Liver (tissue), 9 donors: Measurements from ENCODE around the gene EXOC4. TPM values are rescaled to one million over a fixed set of nuclear protein-coding genes. Genes with fewer than 3 reads are reported as not detected.

Experiments
- DNase-seq: peaks from one replicate; pipeline ENCODE4 v3.0.0-alpha.2; 2017; ENCODE audit warnings: low spot score
- H3K27ac ChIP-seq, 2 donors: one replicate each; pipeline ENCODE4 v1.7.0; 2013; ENCODE audit warnings: inconsistent platforms in 2 of 2, low read length in 2 of 2, control low read depth in 1 of 2, low read depth in 1 of 2, mild to moderate bottlenecking in 1 of 2
- H3K27me3 ChIP-seq, 4 donors: one replicate each; pipeline versions ENCODE4 v1.6.1 to v1.7.0; 2013; ENCODE audit warnings: low read length in 3 of 4, inconsistent platforms in 1 of 4, mild to moderate bottlenecking in 1 of 4, moderate library complexity in 1 of 4; ENCODE audit not compliant: control insufficient read depth in 4 of 4, insufficient read depth in 4 of 4
- H3K36me3 ChIP-seq, 4 donors: one replicate each; pipeline versions ENCODE4 v1.6.1 to v1.7.0; 2013; ENCODE audit warnings: low read length in 3 of 4, mild to moderate bottlenecking in 3 of 4, low read depth in 1 of 4, moderate library complexity in 1 of 4; ENCODE audit not compliant: control insufficient read depth in 4 of 4, insufficient read depth in 3 of 4
- H3K4me1 ChIP-seq, 4 donors: one replicate each; pipeline versions ENCODE4 v1.6.1 to v1.7.0; 2013; ENCODE audit warnings: low read length in 3 of 4, mild to moderate bottlenecking in 3 of 4, moderate library complexity in 1 of 4; ENCODE audit not compliant: control insufficient read depth in 4 of 4, insufficient read depth in 4 of 4
- H3K4me3 ChIP-seq, 3 donors: one replicate each; pipeline versions ENCODE4 v1.6.1 to v1.7.0; 2013; ENCODE audit warnings: low read length in 3 of 3, control low read depth in 1 of 3, low read depth in 1 of 3, mild to moderate bottlenecking in 1 of 3
- H3K9ac ChIP-seq, 2 donors: one replicate each; pipeline ENCODE4 v1.7.0; 2013; ENCODE audit warnings: low read length in 2 of 2, mild to moderate bottlenecking in 2 of 2, moderate library complexity in 2 of 2, control low read depth in 1 of 2, low read depth in 1 of 2
- H3K9me3 ChIP-seq, 4 donors: one replicate each; pipeline versions ENCODE4 v1.6.1 to v1.7.0; 2013; ENCODE audit warnings: low read length in 3 of 4; ENCODE audit not compliant: control insufficient read depth in 4 of 4
- ATF3 ChIP-seq: IDR thresholded peaks from 2 replicates; pipeline ENCODE4 v1.6.1; 2016; ENCODE audit warnings: antibody characterized with exemption
- CTCF ChIP-seq: fragments of 150-350 bp; IDR thresholded peaks from 2 replicates; pipeline ENCODE4 v1.5.1; 2017; ENCODE audit warnings: improper control_type of control experiment, low read depth, low read length; ENCODE audit not compliant: missing input control
- FOXA1 ChIP-seq: IDR thresholded peaks from 2 replicates; pipeline ENCODE4 v1.6.1; 2016; ENCODE audit warnings: antibody characterized with exemption
- GABPA ChIP-seq, 2 donors: IDR thresholded peaks in 1 of 2; conservative IDR thresholded peaks in 1 of 2; 2 replicates each; pipeline ENCODE4 v1.6.1; 2016; ENCODE audit warnings: antibody characterized with exemption in 2 of 2, mild to moderate bottlenecking in 1 of 2, moderate library complexity in 1 of 2
- HNF4A ChIP-seq, 2 donors: conservative IDR thresholded peaks; 2 replicates each; pipeline ENCODE4 v1.6.1; 2016; ENCODE audit warnings: antibody characterized with exemption in 2 of 2, mild to moderate bottlenecking in 2 of 2
- HNF4G ChIP-seq: IDR thresholded peaks from 2 replicates; pipeline ENCODE4 v1.6.1; 2016; ENCODE audit warnings: antibody characterized with exemption
- REST ChIP-seq: IDR thresholded peaks from 2 replicates; pipeline ENCODE4 v1.6.1; 2016; ENCODE audit warnings: antibody characterized with exemption, mild to moderate bottlenecking
- RXRA ChIP-seq, 2 donors: IDR thresholded peaks; 2 replicates each; pipeline ENCODE4 v1.6.1; 2017 to 2018; ENCODE audit warnings: antibody characterized with exemption in 2 of 2, mild to moderate bottlenecking in 1 of 2
- SP1 ChIP-seq: IDR thresholded peaks from 2 replicates; pipeline ENCODE4 v1.6.1; 2018; ENCODE audit warnings: antibody characterized with exemption, mild to moderate bottlenecking
- TAF1 ChIP-seq: conservative IDR thresholded peaks from 2 replicates; pipeline ENCODE4 v1.6.1; 2016; ENCODE audit warnings: antibody characterized with exemption, mild to moderate bottlenecking
- YY1 ChIP-seq: IDR thresholded peaks from 2 replicates; pipeline ENCODE4 v1.6.1; 2016; ENCODE audit warnings: antibody characterized with exemption, mild to moderate bottlenecking
- ZBTB33 ChIP-seq: IDR thresholded peaks from 2 replicates; pipeline ENCODE4 v1.6.1; 2016; ENCODE audit warnings: antibody characterized with exemption
- WGBS: extraction: QIAGEN DNeasy Blood & Tissue Kit; methylation state at CpG from one replicate; pipeline ENCODE4 v1.1.7; 2013; 5-methylcytosine and 5-hydroxymethylcytosine counted together
- polyA plus RNA-seq, 2 donors: library from polyadenylated mRNA; stranded (reverse) in 1 of 2; unstranded in 1 of 2; fragments of 200-250 nt in 1 of 2; fragments of >200 nt in 1 of 2; fragmentation: Nextera tagmentation in 1 of 2; extraction: Ambion mirVana in 1 of 2; gene quantifications; one replicate each; pipeline versions ENCODE4 v1.2.1 to v1.2.3, GENCODE V29; 2013 to 2015
- total RNA-seq, 2 donors: library from RNA; depleted of rRNA; stranded (reverse); fragments of >200 nt; gene quantifications; one replicate each; pipeline ENCODE4 v1.2.3, GENCODE V29; 2014
- TF ChIP-seq, protein P1 (sequence below): IDR thresholded peaks from 2 replicates; pipeline ENCODE4 v1.6.1; 2016; ENCODE audit warnings: antibody characterized with exemption
- donor health status: healthy.
- donor health status: healthy.
- donor health status: healthy.
- donor health status: healthy.
- donor health status: healthy.

EXOC4 gene
- total and polyA plus RNA-seq, 4 donors: 9.5 to 55.9 (median 23.6) TPM

DNA sequence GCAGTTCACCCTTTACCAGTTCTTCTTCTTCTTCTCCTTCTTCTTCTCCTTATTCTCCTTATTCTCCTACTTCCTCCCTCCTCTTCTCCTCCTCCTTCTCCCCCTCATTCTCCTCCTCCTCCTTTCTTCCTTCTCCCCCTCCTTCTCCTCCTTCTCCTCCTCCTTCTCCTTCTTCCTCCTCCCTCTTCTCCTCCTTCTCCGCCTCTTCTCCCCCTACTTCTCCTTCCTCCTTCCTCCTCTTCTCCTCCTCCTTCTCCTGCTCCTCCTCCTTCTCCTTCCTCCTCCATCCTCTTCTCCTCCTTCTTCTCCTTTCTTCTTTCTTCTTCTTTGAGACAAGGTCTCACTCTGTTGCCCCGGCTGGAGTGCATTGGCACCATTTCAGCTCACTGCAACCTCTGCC is 816.3 kb downstream of the EXOC4 start:
- no peak overlapping the region for H3K4me3 ChIP-seq
- H3K27me3 ChIP-seq: no peaks in the 10 kb centered on the region
- TF ChIP-seq RXRA (IDR thresholded peaks at IDR 0.05): no peak
- H3K9me3 ChIP-seq: no peaks in the 10 kb centered on the region
- H3K27ac ChIP-seq: no peak overlapping the region
- DNase-seq: no peak
- H3K36me3 ChIP-seq: no peaks in the 10 kb centered on the region
- WGBS: 96% methylated on average over 2 of the region's 2 CpGs
- H3K9ac ChIP-seq: no peak overlapping the region
- no peaks in the 10 kb centered on the region for H3K4me1 ChIP-seq

DNA sequence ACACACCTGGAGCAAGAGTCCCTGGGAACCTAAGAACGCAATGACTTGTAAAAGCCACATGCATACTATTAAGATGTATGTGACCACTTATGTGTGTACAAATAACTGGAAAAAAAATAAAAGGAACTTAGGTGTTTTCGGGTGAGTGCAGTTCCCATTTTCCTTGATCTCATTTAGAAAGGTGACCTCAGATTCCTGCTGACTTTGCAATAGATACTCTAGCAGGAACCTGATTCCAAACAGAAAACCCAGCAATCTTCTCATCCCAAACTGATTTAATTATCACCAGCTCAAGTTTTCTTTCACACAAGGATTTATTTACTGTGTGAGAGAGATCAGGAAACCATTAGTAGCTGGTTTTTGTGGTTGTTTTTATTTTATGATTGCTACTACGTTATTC is 817.8 kb downstream of the EXOC4 start:
- Histone ChIP-seq H3K27ac (no peak overlapping the region), H3K4me3 (no peak overlapping the region), H3K9ac (no peak overlapping the region), H3K9me3 (peaks cover 0 to under 1% (median under 1%) of the 10 kb centered on the region in 4 donors), H3K36me3 (no peaks in the 10 kb centered on the region), H3K27me3 (no peaks in the 10 kb centered on the region), H3K4me1 (no peaks in the 10 kb centered on the region)
- DNase-seq: no peak
- WGBS: 94% methylated on average over 3 of the region's 3 CpGs
- TF ChIP-seq FOXA1 (no peak), YY1 (no peak), RXRA (IDR thresholded peaks at IDR 0.05) (no peak), SP1 (no peak), HNF4G (no peak), ZBTB33 (no peak), GABPA (IDR thresholded peaks at IDR 0.05 in 1 of 2, conservative IDR thresholded peaks at IDR 0.05 in 1 of 2) (no peak), HNF4A (conservative IDR thresholded peaks at IDR 0.05) (no peak), REST (no peak), ATF3 (no peak), TAF1 (no peak), CTCF (no peak)
- TF ChIP-seq, protein P1, sequence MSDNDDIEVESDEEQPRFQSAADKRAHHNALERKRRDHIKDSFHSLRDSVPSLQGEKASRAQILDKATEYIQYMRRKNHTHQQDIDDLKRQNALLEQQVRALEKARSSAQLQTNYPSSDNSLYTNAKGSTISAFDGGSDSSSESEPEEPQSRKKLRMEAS: no peak
